Activated CD4-positive, CD25-positive, alpha-beta regulatory T cell treated with anti-CD3 and anti-CD28 coated beads, Interleukin-2, amount 50 U/mL, for 72 hours (primary cell): Measurements from ENCODE around the gene WDR90.

ENCODE experiments used
- DNase-seq: peaks from one replicate; pipeline ENCODE4 v3.0.0; 2021

Gene WDR90

GRCh38 chr16:626787-627453 lies 22.2 kb upstream of the WDR90 start:
- DNase-seq: no peak

GRCh38 chr16:627454-628239 lies 21.5 kb upstream of the WDR90 start:
- no peak for DNase-seq

- DNase-seq: no peak
Observed at GRCh38 chr16:628321-629061, 20.7 kb upstream of the WDR90 start.

- no peak for DNase-seq
Observed at GRCh38 chr16:629185-629832, 19.9 kb upstream of the WDR90 start.

- no peak for DNase-seq
Observed at GRCh38 chr16:629833-630248, 19.3 kb upstream of the WDR90 start.

- DNase-seq: no peak
Observed at GRCh38 chr16:630249-630814, 18.8 kb upstream of the WDR90 start.

- DNase-seq: no peak
Observed at GRCh38 chr16:630815-631405, 18.3 kb upstream of the WDR90 start, which contains the start of gene WFIKKN1. Gene WFIKKN1 (plus strand): TSS chr16:630985. CDS start chr16:631254, 269 bp downstream.

- DNase-seq: no peak
Observed at GRCh38 chr16:631808-632358, 17.3 kb upstream of the WDR90 start.

GRCh38 chr16:632486-633335 lies 16.5 kb upstream of the WDR90 start:
- DNase-seq: no peak

GRCh38 chr16:633336-634050 lies 15.7 kb upstream of the WDR90 start:
- no peak for DNase-seq

- no peak for DNase-seq
Observed at GRCh38 chr16:634051-634670, 15.0 kb upstream of the WDR90 start.

GRCh38 chr16:634996-635395 lies 14.2 kb upstream of the WDR90 start:
- DNase-seq: no peak

- DNase-seq: no peak
Observed at GRCh38 chr16:635573-636205, 13.5 kb upstream of the WDR90 start.

- peak; percentile 94 for DNase-seq
Observed at GRCh38 chr16:636206-637080, 12.7 kb upstream of the WDR90 start, which contains the start of gene METTL26. Gene METTL26 (minus strand): TSS chr16:636305. CDS start chr16:636290, 15 bp downstream.

- no peak for DNase-seq
Observed at GRCh38 chr16:637081-638018, 11.8 kb upstream of the WDR90 start.

- no peak for DNase-seq
Observed at GRCh38 chr16:638034-638543, 11.1 kb upstream of the WDR90 start.

GRCh38 chr16:638836-639235 lies 10.3 kb upstream of the WDR90 start:
- DNase-seq: no peak
